Subcutaneous abdominal adipose tissue (tissue), 5 donors: ENCODE data around the gene APOM.

Experiments
- H3K27ac ChIP-seq: one replicate; pipeline ENCODE4 v1.7.0; 2013; ENCODE audit warnings: low read depth, mild to moderate bottlenecking, inconsistent platforms, low read length, moderate library complexity
- H3K27me3 ChIP-seq, 5 donors: one replicate each; pipeline ENCODE4 v1.7.0; 2013; ENCODE audit warnings: low read length in 5 of 5, inconsistent platforms in 1 of 5; ENCODE audit not compliant: control insufficient read depth in 5 of 5, insufficient read depth in 4 of 5
- H3K36me3 ChIP-seq, 5 donors: one replicate each; pipeline ENCODE4 v1.7.0; 2013; ENCODE audit warnings: low read length in 5 of 5; ENCODE audit not compliant: control insufficient read depth in 5 of 5, insufficient read depth in 5 of 5
- H3K4me1 ChIP-seq, 5 donors: one replicate each; pipeline ENCODE4 v1.7.0; 2013; ENCODE audit warnings: low read length in 5 of 5, mild to moderate bottlenecking in 3 of 5, moderate library complexity in 1 of 5; ENCODE audit not compliant: control insufficient read depth in 5 of 5, insufficient read depth in 5 of 5
- H3K4me3 ChIP-seq, 5 donors: one replicate each; pipeline ENCODE4 v1.7.0; 2013; ENCODE audit warnings: low read length in 5 of 5, low read depth in 1 of 5
- H3K9ac ChIP-seq, 5 donors: one replicate each; pipeline ENCODE4 v1.7.0; 2013; ENCODE audit warnings: low read length in 5 of 5, mild to moderate bottlenecking in 4 of 5, moderate library complexity in 3 of 5
- H3K9me3 ChIP-seq, 5 donors: one replicate each; pipeline ENCODE4 v1.7.0; 2013; ENCODE audit warnings: low read length in 5 of 5; ENCODE audit not compliant: control insufficient read depth in 5 of 5
- donor health status: healthy.
- donor health status: healthy.
- donor health status: healthy.
- donor health status: healthy.
- donor health status: healthy.

Gene APOM

GRCh38 chr6:31619805-31620585, 35.7 kb upstream of the APOM start:
- H3K4me3 ChIP-seq = peak overlapping the region; percentile 56 to 93 (median 86)
- peaks cover 0 to 38% (median 27%) of the 10 kb centered on the region in 5 donors for H3K4me1 ChIP-seq
- H3K27ac ChIP-seq = peak overlapping the region; percentile 95
- peak overlapping the region; percentile 16 to 88 (median 80) for H3K9ac ChIP-seq
- no peaks in the 10 kb centered on the region for H3K27me3 ChIP-seq
- no peaks in the 10 kb centered on the region for H3K9me3 ChIP-seq
- H3K36me3 ChIP-seq = peaks cover 0 to 18% (median 15%) of the 10 kb centered on the region in 5 donors

- H3K36me3 ChIP-seq = peaks cover 0 to 25% (median 23%) of the 10 kb centered on the region in 5 donors
- peak within 1 kb of the TSS; percentile 95 for H3K27ac ChIP-seq
- peak within 1 kb of the TSS; percentile 85 to 93 (median 86) for H3K4me3 ChIP-seq
- no peaks in the 10 kb centered on the region for H3K9me3 ChIP-seq
- H3K27me3 ChIP-seq = no peaks in the 10 kb centered on the region
- peaks cover 0 to 37% (median 27%) of the 10 kb centered on the region in 5 donors for H3K4me1 ChIP-seq
- peak within 1 kb of the TSS; percentile 32 to 99 (median 95) for H3K9ac ChIP-seq
Observed at GRCh38 chr6:31620586-31621319, 34.9 kb upstream of the APOM start, which contains the start of gene PRRC2A. PRRC2A (plus strand) TSS chr6:31620715; CDS start chr6:31622790, 2,075 bp downstream.

- no peaks in the 10 kb centered on the region for H3K9me3 ChIP-seq
- peak overlapping the region; percentile 32 to 99 (median 95) for H3K9ac ChIP-seq
- peaks cover 0 to 36% (median 27%) of the 10 kb centered on the region in 5 donors for H3K4me1 ChIP-seq
- peak overlapping the region; percentile 95 for H3K27ac ChIP-seq
- no peaks in the 10 kb centered on the region for H3K27me3 ChIP-seq
- peaks cover 0 to 32% (median 30%) of the 10 kb centered on the region in 5 donors for H3K36me3 ChIP-seq
- H3K4me3 ChIP-seq = peak overlapping the region; percentile 85 to 93 (median 86)
Observed at GRCh38 chr6:31621320-31621939, 34.3 kb upstream of the APOM start.

- peak overlapping the region; percentile 95 for H3K27ac ChIP-seq
Observed at GRCh38 chr6:31621991-31622390, 33.7 kb upstream of the APOM start.

GRCh38 chr6:31622684-31623091, 33.0 kb upstream of the APOM start:
- peaks cover 3 to 45% (median 42%) of the 10 kb centered on the region in 5 donors for H3K36me3 ChIP-seq
- no peak overlapping the region for H3K4me3 ChIP-seq
- H3K27me3 ChIP-seq = no peaks in the 10 kb centered on the region
- H3K9me3 ChIP-seq = no peaks in the 10 kb centered on the region
- no peak overlapping the region for H3K27ac ChIP-seq
- H3K9ac ChIP-seq = no peak overlapping the region
- H3K4me1 ChIP-seq = peaks cover 0 to 36% (median 23%) of the 10 kb centered on the region in 5 donors

More at GRCh38 chr6:31621991-31622390, 33.7 kb upstream of the APOM start:
- H3K4me1 ChIP-seq = peaks cover 0 to 36% (median 25%) of the 10 kb centered on the region in 5 donors
- H3K36me3 ChIP-seq = peaks cover 0 to 38% (median 35%) of the 10 kb centered on the region in 5 donors
- no peaks in the 10 kb centered on the region for H3K27me3 ChIP-seq
- H3K9me3 ChIP-seq = no peaks in the 10 kb centered on the region
- peak overlapping the region; percentile 85 to 93 (median 86) for H3K4me3 ChIP-seq
- peak overlapping the region in 4 of 5 donors; percentile 94 to 99 (median 96) for H3K9ac ChIP-seq

- Histone ChIP-seq H3K9me3 (no peaks in the 10 kb centered on the region), H3K9ac (no peak overlapping the region), H3K4me3 (no peak overlapping the region), H3K4me1 (peaks cover 0 to 36% (median 23%) of the 10 kb centered on the region in 5 donors), H3K27me3 (no peaks in the 10 kb centered on the region), H3K36me3 (peaks cover 9 to 58% (median 56%) of the 10 kb centered on the region in 5 donors), H3K27ac (no peak overlapping the region)
Observed at GRCh38 chr6:31624070-31624469, 31.6 kb upstream of the APOM start.

GRCh38 chr6:31626952-31627351, 28.7 kb upstream of the APOM start:
- Histone ChIP-seq H3K27me3 (no peaks in the 10 kb centered on the region), H3K36me3 (peaks cover 11 to 87% (median 85%) of the 10 kb centered on the region in 5 donors), H3K27ac (peak overlapping the region; percentile 10), H3K4me1 (peaks cover 0 to 22% (median 8%) of the 10 kb centered on the region in 5 donors), H3K4me3 (no peak overlapping the region), H3K9ac (no peak overlapping the region), H3K9me3 (no peaks in the 10 kb centered on the region)

- no peak overlapping the region for H3K4me3 ChIP-seq
- H3K36me3 ChIP-seq = peaks cover 11 to 95% (median 93%) of the 10 kb centered on the region in 5 donors
- H3K27me3 ChIP-seq = no peaks in the 10 kb centered on the region
- no peak overlapping the region for H3K9ac ChIP-seq
- H3K4me1 ChIP-seq = peaks cover 0 to 18% (median 0%) of the 10 kb centered on the region in 5 donors
- no peaks in the 10 kb centered on the region for H3K9me3 ChIP-seq
- no peak overlapping the region for H3K27ac ChIP-seq
Observed at GRCh38 chr6:31627690-31628287, 27.9 kb upstream of the APOM start.

GRCh38 chr6:31629014-31629413, 26.7 kb upstream of the APOM start:
- no peaks in the 10 kb centered on the region for H3K27me3 ChIP-seq
- no peak overlapping the region for H3K9ac ChIP-seq
- peaks cover 0 to 22% (median 0%) of the 10 kb centered on the region in 5 donors for H3K4me1 ChIP-seq
- H3K4me3 ChIP-seq = no peak overlapping the region
- peaks cover 11 to 100% (median 99%) of the 10 kb centered on the region in 5 donors for H3K36me3 ChIP-seq
- H3K27ac ChIP-seq = no peak overlapping the region
- no peaks in the 10 kb centered on the region for H3K9me3 ChIP-seq
